Inflammatory macrophage treated with lipopolysaccharide for 4 hours (primary cell): ENCODE data around the gene CIC.

Source experiments
- DNase-seq: peaks from one replicate; pipeline ENCODE4 v3.0.0-alpha.2; 2020

Gene CIC

GRCh38 chr19:42268704-42269477 lies at the start of gene CIC:
Gene CIC, plus strand, starts transcription at chr19:42269252. Its CDS starts 2,532 bp downstream, at chr19:42271784.
- DNase-seq: peak; percentile 100

GRCh38 chr19:42219812-42220750 lies 49.0 kb upstream of the CIC start, which contains the start of gene ZNF526:
Gene ZNF526, plus strand, starts transcription at chr19:42220312. Its CDS starts 4,092 bp downstream, at chr19:42224404.
- peak; percentile 99 for DNase-seq

- DNase-seq: no peak
Measured at GRCh38 chr19:42220751-42221097, 48.3 kb upstream of the CIC start.

- DNase-seq: no peak
Measured at GRCh38 chr19:42224940-42225717, 43.9 kb upstream of the CIC start.

GRCh38 chr19:42225718-42226292 lies 43.2 kb upstream of the CIC start:
- DNase-seq: no peak

- no peak for DNase-seq
Measured at GRCh38 chr19:42226886-42227285, 42.2 kb upstream of the CIC start.

- no peak for DNase-seq
Measured at GRCh38 chr19:42228641-42229040, 40.4 kb upstream of the CIC start.

- no peak for DNase-seq
Measured at GRCh38 chr19:42229301-42229854, 39.7 kb upstream of the CIC start.

- DNase-seq: no peak
Measured at GRCh38 chr19:42229855-42230351, 39.1 kb upstream of the CIC start.

- DNase-seq: no peak
Measured at GRCh38 chr19:42230571-42230970, 38.5 kb upstream of the CIC start.

GRCh38 chr19:42232435-42232834 lies 36.6 kb upstream of the CIC start:
- DNase-seq: no peak

GRCh38 chr19:42233106-42233505 lies 35.9 kb upstream of the CIC start:
- no peak for DNase-seq

GRCh38 chr19:42233678-42234292 lies 35.3 kb upstream of the CIC start:
- no peak for DNase-seq

GRCh38 chr19:42234364-42234763 lies 34.7 kb upstream of the CIC start:
- no peak for DNase-seq

GRCh38 chr19:42235181-42235580 lies 33.9 kb upstream of the CIC start:
- DNase-seq: no peak

GRCh38 chr19:42239544-42240220 lies 29.4 kb upstream of the CIC start:
- DNase-seq: no peak

GRCh38 chr19:42241279-42241678 lies 27.8 kb upstream of the CIC start:
- no peak for DNase-seq

GRCh38 chr19:42242069-42242511 lies 27.0 kb upstream of the CIC start:
- DNase-seq: no peak

GRCh38 chr19:42242512-42243409 lies 26.3 kb upstream of the CIC start, which contains the start of gene GSK3A:
Gene GSK3A, minus strand, starts transcription at chr19:42242602. Its CDS starts 137 bp downstream, at chr19:42242465.
- peak; percentile 99 for DNase-seq
